SK-N-SH (cell line): ENCODE results near the gene SLC16A8. TPM values are rescaled to one million over a fixed set of nuclear protein-coding genes. Genes with fewer than 3 reads are reported as not detected.

Source experiments
- CTCF ChIA-PET: fragments of 300-600, 350-600 bp; formaldehyde crosslinking; extraction: SDS; loops from one replicate; lab custom pipeline; 2021; lab: Yijun Ruan, JAX
- POLR2A ChIA-PET: fragments of 350-600 bp; sonication (Branson Sonifier 250); formaldehyde crosslinking; extraction: SDS; loops from one replicate; lab custom pipeline; 2020; ENCODE audit warnings: antibody characterized with exemption, inconsistent platforms; lab: Yijun Ruan, JAX
- DNase-seq: peaks from one replicate; pipeline ENCODE4 v3.0.0; 2012
- H2AFZ ChIP-seq: fragments of 200-600 bp; sonication (generic); 2 replicates; pipeline ENCODE4 v1.8.1; 2016; ENCODE audit warnings: antibody characterized with exemption, mild to moderate bottlenecking, low read depth
- H3F3A ChIP-seq: fragments of 200-600 bp; sonication (generic); replicated peaks from 2 replicates; pipeline ENCODE3; 2016; ENCODE audit warnings: antibody characterized with exemption, mild to moderate bottlenecking; ENCODE audit not compliant: insufficient read depth
- H3K27ac ChIP-seq, 2 experiments: fragments of 200-500 bp in 1 of 2; fragments of 200-600 bp in 1 of 2; sonication (Bioruptor generic) in 1 of 2; sonication (generic), shearing (Covaris generic) in 1 of 2; 2 replicates each; pipeline versions ENCODE4 v1.5.1 to v1.6.1; 2014 to 2016; ENCODE audit warnings: low read depth in 2 of 2, inconsistent platforms in 1 of 2, low read length in 1 of 2, mild to moderate bottlenecking in 1 of 2, mixed read lengths in 1 of 2
- H3K27me3 ChIP-seq: fragments of 200-600 bp; sonication (generic), shearing (Covaris generic); 2 replicates; pipeline ENCODE4 v1.6.1; 2016; ENCODE audit warnings: mixed run types; ENCODE audit not compliant: insufficient read depth
- H3K36me3 ChIP-seq, 2 experiments: fragments of 200-500 bp in 1 of 2; fragments of 200-600 bp in 1 of 2; sonication (Bioruptor generic) in 1 of 2; sonication (generic) in 1 of 2; replicated peaks in 1 of 2; 2 replicates each; pipeline versions ENCODE3 to v1.5.1; 2014 to 2016; ENCODE audit warnings: low read length in 1 of 2, mild to moderate bottlenecking in 1 of 2; ENCODE audit not compliant: insufficient read depth in 2 of 2, control insufficient read depth in 1 of 2
- H3K4me1 ChIP-seq, 2 experiments: fragments of 200-500 bp in 1 of 2; fragments of 200-600 bp in 1 of 2; sonication (Bioruptor generic) in 1 of 2; sonication (generic), shearing (Covaris generic) in 1 of 2; 2 replicates each; pipeline versions ENCODE4 v1.5.1 to v1.6.1; 2014 to 2016; ENCODE audit warnings: low read depth in 1 of 2, low read length in 1 of 2, mixed run types in 1 of 2; ENCODE audit not compliant: insufficient read depth in 2 of 2, control insufficient read depth in 1 of 2
- H3K4me2 ChIP-seq: fragments of 200-600 bp; sonication (generic), shearing (Covaris generic); 2 replicates; pipeline ENCODE4 v1.6.1; 2017; ENCODE audit warnings: mixed run types
- H3K4me3 ChIP-seq, 2 experiments: fragments of 200-500 bp in 1 of 2; fragments of 200-600 bp in 1 of 2; sonication (Bioruptor generic) in 1 of 2; sonication (generic), shearing (Covaris generic) in 1 of 2; 2 replicates each; pipeline versions ENCODE4 v1.5.1 to v1.8.1; 2014 to 2016; ENCODE audit warnings: low read depth in 2 of 2, inconsistent platforms in 1 of 2, low read length in 1 of 2, mild to moderate bottlenecking in 1 of 2, mixed read lengths in 1 of 2, moderate library complexity in 1 of 2
- H3K79me2 ChIP-seq: fragments of 200-600 bp; sonication (generic); 2 replicates; pipeline ENCODE4 v1.8.1; 2017; ENCODE audit warnings: mild to moderate bottlenecking; ENCODE audit not compliant: insufficient read depth
- H3K9ac ChIP-seq: fragments of 200-600 bp; sonication (generic); 2 replicates; pipeline ENCODE4 v1.6.1; 2017; ENCODE audit warnings: mixed run types
- H3K9me2 ChIP-seq: fragments of 200-600 bp; sonication (generic); 2 replicates; pipeline ENCODE4 v1.6.1; 2017; ENCODE audit warnings: mixed run types
- H3K9me3 ChIP-seq: fragments of 200-600 bp; sonication (generic); 2 replicates; pipeline ENCODE4 v1.6.1; 2017; ENCODE audit warnings: mixed run types, mild to moderate bottlenecking, moderate library complexity
- H4K20me1 ChIP-seq: fragments of 200-600 bp; sonication (generic); 2 replicates; pipeline ENCODE4 v1.6.1; 2017; ENCODE audit warnings: mild to moderate bottlenecking, mixed run types; ENCODE audit not compliant: insufficient read depth
- EP300 ChIP-seq, 2 experiments: IDR thresholded peaks; 2 replicates each; pipeline versions ENCODE4 v1.4.0 to v1.6.1; 2012; ENCODE audit warnings: borderline replicate concordance in 1 of 2, low read depth in 1 of 2, low read length in 1 of 2
- EZH2phosphoT487 ChIP-seq: fragments of 200-600 bp; sonication (generic); IDR thresholded peaks from 2 replicates; pipeline ENCODE4 v1.6.1; 2017; ENCODE audit warnings: low read depth, mixed run types, mild to moderate bottlenecking, antibody characterized with exemption, moderate library complexity, borderline replicate concordance
- FOSL2 ChIP-seq: IDR thresholded peaks from 2 replicates; pipeline ENCODE4 v1.4.0; 2012; ENCODE audit warnings: low read depth, mild to moderate bottlenecking, moderate library complexity, borderline replicate concordance
- FOXJ3 ChIP-seq: sonication (generic); formaldehyde crosslinking; IDR thresholded peaks from 2 replicates; pipeline ENCODE4 v1.5.1; 2020; ENCODE audit warnings: mild to moderate bottlenecking, missing genetic modification reagents
- FOXM1 ChIP-seq: IDR thresholded peaks from 2 replicates; pipeline ENCODE4 v1.4.0; 2012; ENCODE audit warnings: low read depth, mild to moderate bottlenecking
- GABPA ChIP-seq: IDR thresholded peaks from 2 replicates; pipeline ENCODE4 v1.4.0; 2012; ENCODE audit warnings: low read depth, mild to moderate bottlenecking
- GATA2 ChIP-seq: sonication (generic); formaldehyde crosslinking; IDR thresholded peaks from 2 replicates; pipeline ENCODE4 v1.5.0; 2020; ENCODE audit warnings: mild to moderate bottlenecking, missing genetic modification reagents
- MXI1 ChIP-seq: IDR thresholded peaks from 2 replicates; pipeline ENCODE4 v1.6.1; 2012; ENCODE audit warnings: mild to moderate bottlenecking, low read depth, low read length, improper control_type of control experiment
- NRF1 ChIP-seq: IDR thresholded peaks from 2 replicates; pipeline ENCODE4 v1.6.1; 2012; ENCODE audit warnings: low read depth, mild to moderate bottlenecking, low read length
- POLR2AphosphoS5 ChIP-seq: IDR thresholded peaks from 2 replicates; pipeline ENCODE4 v1.6.1; 2012; ENCODE audit warnings: low read depth, low read length
- RAD21 ChIP-seq: IDR thresholded peaks from 2 replicates; pipeline ENCODE4 v1.6.1; 2012; ENCODE audit warnings: mild to moderate bottlenecking, low read length
- REST ChIP-seq: IDR thresholded peaks from 2 replicates; pipeline ENCODE4 v1.6.1; 2012; ENCODE audit warnings: mild to moderate bottlenecking, low read depth, low read length, moderate library complexity
- RFX5 ChIP-seq: IDR thresholded peaks from 2 replicates; pipeline ENCODE4 v1.6.1; 2012; ENCODE audit warnings: mild to moderate bottlenecking, improper control_type of control experiment, low read length
- RXRA ChIP-seq: IDR thresholded peaks from 2 replicates; pipeline ENCODE4 v1.4.0; 2012; ENCODE audit warnings: low read depth, mild to moderate bottlenecking, borderline replicate concordance
- SIN3A ChIP-seq: IDR thresholded peaks from 2 replicates; pipeline ENCODE4 v1.6.1; 2012; ENCODE audit warnings: low read depth, mild to moderate bottlenecking, low read length, moderate library complexity, borderline replicate concordance
- TAF1 ChIP-seq: IDR thresholded peaks from 2 replicates; pipeline ENCODE4 v1.6.1; 2012; ENCODE audit warnings: low read depth, mild to moderate bottlenecking, low read length, moderate library complexity, borderline replicate concordance
- TCF12 ChIP-seq: IDR thresholded peaks from 2 replicates; pipeline ENCODE4 v1.4.0; 2012
- USF1 ChIP-seq: IDR thresholded peaks from 2 replicates; pipeline ENCODE4 v1.4.0; 2012; ENCODE audit warnings: low read depth, borderline replicate concordance
- USF2 ChIP-seq: fragments of 150-350 bp; IDR thresholded peaks from 2 replicates; pipeline ENCODE4 v1.6.1; 2017; ENCODE audit warnings: antibody characterized with exemption, low read length, low read depth, borderline replicate concordance
- ZBTB33 ChIP-seq: IDR thresholded peaks from 2 replicates; pipeline ENCODE4 v1.4.0; 2012; ENCODE audit warnings: low read depth, borderline replicate concordance
- WGBS: methylation state at CpG from one replicate; pipeline ENCODE4 v1.1.6; 2017; ENCODE audit warnings: low lambda C conversion rate; 5-methylcytosine and 5-hydroxymethylcytosine counted together
- polyA plus RNA-seq, 3 experiments: library from polyadenylated mRNA; depleted of rRNA; stranded (reverse); fragments of >200 nt; gene quantifications; 2 replicates each; pipeline ENCODE4 v1.2.3, GENCODE V29; 2012

Gene SLC16A8
- polyA plus RNA-seq, 1 of the 3 experiments (the other 2 are of a cell fraction), result not detected

GRCh38 chr22:38133331-38133730 is 49.3 kb upstream of the SLC16A8 start:
- H3F3A ChIP-seq, result no peaks in the 10 kb centered on the region
- no peaks in the 10 kb centered on the region for H3K4me1 ChIP-seq
- no peak for TF ChIP-seq GABPA
- no peak for TF ChIP-seq RFX5
- no peak for TF ChIP-seq RXRA
- no peak for TF ChIP-seq USF1
- no peak for TF ChIP-seq GATA2
- TF ChIP-seq TCF12, result no peak
- no peaks in the 10 kb centered on the region for H3K9me3 ChIP-seq
- CTCF ChIA-PET, result interaction anchor here (1.3 kb wide), 1 partner anchor 18 kb away, joined by 4 read pairs; no protein-coding TSS in a partner anchor
- H3K9ac ChIP-seq, result no peak overlapping the region
- no peaks in the 10 kb centered on the region for H3K79me2 ChIP-seq
- no peaks in the 10 kb centered on the region for H3K27me3 ChIP-seq
- H3K4me3 ChIP-seq, result no peak overlapping the region
- no peaks in the 10 kb centered on the region for H3K36me3 ChIP-seq
- no peak overlapping the region for H3K27ac ChIP-seq
- no CpG with 5 or more reads among the region's 4 CpGs for WGBS
- DNase-seq, result no peak
- no peaks in the 10 kb centered on the region for H4K20me1 ChIP-seq
- no peak overlapping the region for H2AFZ ChIP-seq
- H3K9me2 ChIP-seq, result no peaks in the 10 kb centered on the region
- no peak overlapping the region for H3K4me2 ChIP-seq
- POLR2A ChIA-PET, result no interaction called here

- no peaks in the 10 kb centered on the region for H4K20me1 ChIP-seq
- H3K4me1 ChIP-seq, result no peaks in the 10 kb centered on the region
- no peaks in the 10 kb centered on the region for H3K9me3 ChIP-seq
- no peaks in the 10 kb centered on the region for H3K36me3 ChIP-seq
- H3K27me3 ChIP-seq, result no peaks in the 10 kb centered on the region
- H3K79me2 ChIP-seq, result no peaks in the 10 kb centered on the region
- no peak overlapping the region for H3K4me2 ChIP-seq
- no peaks in the 10 kb centered on the region for H3K9me2 ChIP-seq
- H3F3A ChIP-seq, result no peaks in the 10 kb centered on the region
- no peak overlapping the region for H3K9ac ChIP-seq
- no CpG with 5 or more reads among the region's 28 CpGs for WGBS
- DNase-seq, result no peak
- H3K27ac ChIP-seq, result no peak overlapping the region
- H3K4me3 ChIP-seq, result no peak overlapping the region
- no peak overlapping the region for H2AFZ ChIP-seq
- POLR2A ChIA-PET, result no interaction called here
- CTCF ChIA-PET, result interaction anchor here (1.3 kb wide), 1 partner anchor 18 kb away, joined by 4 read pairs; no protein-coding TSS in a partner anchor
- no peak for TF ChIP-seq FOXM1
- no peak for TF ChIP-seq FOSL2
- no peak for TF ChIP-seq USF2
- no peak for TF ChIP-seq EZH2phosphoT487
- TF ChIP-seq RAD21, result no peak
- TF ChIP-seq SIN3A, result no peak
- no peak for TF ChIP-seq REST
- no peak for TF ChIP-seq GABPA
- no peak for TF ChIP-seq MXI1
- no peak for TF ChIP-seq NRF1
- no peak for TF ChIP-seq ZBTB33
- TF ChIP-seq POLR2AphosphoS5, result no peak
- TF ChIP-seq FOXJ3 (CRISPR knock-in tag), result no peak
- no peak for TF ChIP-seq EP300 (IDR thresholded peaks at IDR 0.05; ENCODE audit: borderline replicate concordance in 1 of 2, low read depth in 1 of 2, low read length in 1 of 2)
- no peak for TF ChIP-seq RFX5
- TF ChIP-seq TAF1, result no peak
Measured at GRCh38 chr22:38132794-38133193, 48.8 kb upstream of the SLC16A8 start.
